Measurements from ENCODE around the gene TIPRL.

TIPRL gene

DNA sequence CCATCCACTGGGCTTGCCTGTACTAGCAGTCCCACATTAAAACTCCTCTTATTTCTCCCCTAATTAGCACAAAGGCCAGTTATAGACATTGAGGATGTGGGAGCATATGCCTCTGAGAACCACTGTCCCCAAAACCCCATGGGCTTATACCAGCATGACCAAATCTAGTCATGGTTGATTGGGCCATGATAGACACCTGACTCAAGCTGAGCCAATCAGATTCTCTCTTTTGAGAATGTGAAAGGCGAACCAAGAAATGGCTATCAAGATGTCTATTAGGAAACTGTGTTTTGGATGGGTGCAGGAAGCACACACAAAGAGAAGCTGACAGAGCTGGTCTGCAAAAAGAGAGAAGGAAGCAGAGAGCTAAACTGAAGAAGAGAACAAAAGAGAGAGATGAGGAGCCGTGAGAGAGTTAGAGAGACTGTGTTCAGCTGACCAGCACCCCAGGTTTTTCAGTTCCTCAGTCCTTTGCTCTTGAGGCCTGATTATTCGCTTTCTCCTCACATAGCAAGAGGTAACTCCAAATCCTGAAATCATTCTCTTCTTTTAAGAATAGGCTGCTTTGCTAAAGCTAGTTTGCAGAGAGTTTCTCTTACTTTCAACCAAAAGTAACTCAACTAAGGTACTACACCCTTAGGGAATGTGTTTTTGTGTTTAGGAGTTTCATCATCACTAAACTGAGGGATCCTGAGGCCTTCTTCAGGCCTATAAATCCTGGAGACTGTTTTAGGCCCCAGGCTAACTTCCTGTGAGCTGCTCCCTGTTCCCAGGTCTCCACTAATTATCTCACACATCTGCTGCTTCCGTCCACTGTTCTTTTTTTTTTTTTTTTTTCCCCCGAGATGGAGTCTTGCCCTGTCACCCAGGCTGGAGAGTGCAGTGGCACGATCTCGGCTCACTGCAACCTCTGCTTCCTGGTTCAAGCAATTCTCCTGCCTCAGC is 7.9 kb upstream of the TIPRL start:
- H3K27me3 ChIP-seq (ENCODE audit: insufficient read depth, low read depth), result no peaks in the 10 kb centered on the region
- TF ChIP-seq, protein P1, sequence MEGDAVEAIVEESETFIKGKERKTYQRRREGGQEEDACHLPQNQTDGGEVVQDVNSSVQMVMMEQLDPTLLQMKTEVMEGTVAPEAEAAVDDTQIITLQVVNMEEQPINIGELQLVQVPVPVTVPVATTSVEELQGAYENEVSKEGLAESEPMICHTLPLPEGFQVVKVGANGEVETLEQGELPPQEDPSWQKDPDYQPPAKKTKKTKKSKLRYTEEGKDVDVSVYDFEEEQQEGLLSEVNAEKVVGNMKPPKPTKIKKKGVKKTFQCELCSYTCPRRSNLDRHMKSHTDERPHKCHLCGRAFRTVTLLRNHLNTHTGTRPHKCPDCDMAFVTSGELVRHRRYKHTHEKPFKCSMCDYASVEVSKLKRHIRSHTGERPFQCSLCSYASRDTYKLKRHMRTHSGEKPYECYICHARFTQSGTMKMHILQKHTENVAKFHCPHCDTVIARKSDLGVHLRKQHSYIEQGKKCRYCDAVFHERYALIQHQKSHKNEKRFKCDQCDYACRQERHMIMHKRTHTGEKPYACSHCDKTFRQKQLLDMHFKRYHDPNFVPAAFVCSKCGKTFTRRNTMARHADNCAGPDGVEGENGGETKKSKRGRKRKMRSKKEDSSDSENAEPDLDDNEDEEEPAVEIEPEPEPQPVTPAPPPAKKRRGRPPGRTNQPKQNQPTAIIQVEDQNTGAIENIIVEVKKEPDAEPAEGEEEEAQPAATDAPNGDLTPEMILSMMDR (conservative IDR thresholded peaks at IDR 0.05; ENCODE audit: low read depth, low read length), result no peak
- H3K4me3 ChIP-seq (IDR thresholded peaks at IDR 0.05; ENCODE audit: insufficient read depth, low read depth, low read length), result no peak overlapping the region
- no peaks in the 10 kb centered on the region for H3K36me3 ChIP-seq (ENCODE audit: insufficient read depth)
- no peaks in the 10 kb centered on the region for H3K79me2 ChIP-seq (ENCODE audit: insufficient read depth, low read depth)
- H2AFZ ChIP-seq (ENCODE audit: low read depth), result no peak overlapping the region
- no peaks in the 10 kb centered on the region for H4K20me1 ChIP-seq (ENCODE audit: insufficient read depth)
- H3K4me2 ChIP-seq, result no peak overlapping the region
- no peaks in the 10 kb centered on the region for H3K4me1 ChIP-seq (ENCODE audit: low read depth, poor library complexity, severe bottlenecking)
- no peak overlapping the region for H3K27ac ChIP-seq
- H3K9ac ChIP-seq, result no peak overlapping the region

DNA sequence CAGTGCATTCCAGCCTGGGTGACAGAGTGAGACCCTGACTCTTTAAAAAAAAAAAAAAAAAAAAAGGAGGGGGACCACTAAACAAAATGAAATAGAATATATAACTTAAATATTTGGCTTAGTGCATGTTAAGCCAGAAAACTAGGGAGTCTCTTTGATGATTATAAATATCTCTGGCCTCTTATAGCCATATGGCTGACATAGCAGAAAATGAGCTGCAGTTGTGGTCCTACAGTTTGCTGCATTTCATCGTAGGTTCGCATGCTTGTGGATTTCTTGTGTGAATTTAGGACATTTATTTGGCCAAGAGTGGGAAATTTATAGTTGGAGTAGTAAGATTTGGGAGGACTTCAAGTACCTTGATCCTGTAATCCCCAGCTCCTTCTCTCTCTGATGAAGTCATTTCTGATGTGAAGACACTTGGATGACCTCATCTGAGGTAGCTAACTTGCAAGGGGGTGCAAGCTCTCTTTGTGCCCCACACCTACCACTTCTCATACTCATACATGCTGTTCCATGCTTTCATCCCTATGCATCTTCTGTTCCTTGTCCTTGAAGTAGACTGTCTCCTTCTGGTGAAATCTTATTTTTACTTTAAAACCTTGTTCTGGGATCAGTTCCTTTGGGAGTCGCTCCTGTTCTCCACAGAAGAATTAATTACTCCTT is 6.4 kb upstream of the TIPRL start:
- Histone ChIP-seq H4K20me1 (ENCODE audit: insufficient read depth) (no peaks in the 10 kb centered on the region), H3K36me3 (ENCODE audit: insufficient read depth) (no peaks in the 10 kb centered on the region), H3K9ac (no peak overlapping the region), H3K4me3 (IDR thresholded peaks at IDR 0.05; ENCODE audit: insufficient read depth, low read depth, low read length) (no peak overlapping the region), H3K27ac (no peak overlapping the region), H3K27me3 (ENCODE audit: insufficient read depth, low read depth) (no peaks in the 10 kb centered on the region), H3K79me2 (ENCODE audit: insufficient read depth, low read depth) (no peaks in the 10 kb centered on the region), H2AFZ (ENCODE audit: low read depth) (no peak overlapping the region), H3K4me1 (ENCODE audit: low read depth, poor library complexity, severe bottlenecking) (no peaks in the 10 kb centered on the region), H3K4me2 (no peak overlapping the region)
- TF ChIP-seq, protein P1 (conservative IDR thresholded peaks at IDR 0.05; ENCODE audit: low read depth, low read length), result no peak

DNA sequence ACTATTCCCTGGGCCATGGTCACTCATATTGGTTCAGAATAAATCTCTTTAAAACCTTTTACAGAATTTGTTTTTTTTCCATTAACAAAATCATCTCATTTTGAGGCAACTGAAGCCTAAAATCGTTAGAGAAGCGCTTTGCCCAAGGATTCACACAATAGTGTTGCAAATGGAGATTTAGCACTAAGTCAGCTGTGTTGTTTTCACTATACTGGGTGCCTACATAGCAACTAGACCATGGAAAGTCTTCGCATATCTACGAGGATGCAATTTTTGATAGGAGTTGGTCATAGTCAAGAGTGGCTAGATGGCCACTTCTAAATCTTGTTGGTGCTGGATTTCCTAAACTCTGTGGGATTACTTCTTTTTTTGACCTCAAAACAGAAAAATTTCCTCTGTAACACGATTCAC is 530 bp upstream of the TIPRL start:
- H3K4me3 ChIP-seq (IDR thresholded peaks at IDR 0.05; ENCODE audit: insufficient read depth, low read depth, low read length), result no peak overlapping the region
- peaks cover 36% of the 10 kb centered on the region for H3K79me2 ChIP-seq (ENCODE audit: insufficient read depth, low read depth)
- no peaks in the 10 kb centered on the region for H3K27me3 ChIP-seq (ENCODE audit: insufficient read depth, low read depth)
- H3K36me3 ChIP-seq (ENCODE audit: insufficient read depth), result no peaks in the 10 kb centered on the region
- H3K27ac ChIP-seq, result peak overlapping the region; percentile 73
- TF ChIP-seq, protein P1 (conservative IDR thresholded peaks at IDR 0.05; ENCODE audit: low read depth, low read length), result no peak
- peak overlapping the region; percentile 73; the same call in 1 of the 2 replicates for H3K9ac ChIP-seq
- peaks cover 21% of the 10 kb centered on the region for H3K4me1 ChIP-seq (ENCODE audit: low read depth, poor library complexity, severe bottlenecking)
- peak overlapping the region; percentile 80 for H2AFZ ChIP-seq (ENCODE audit: low read depth)
- H4K20me1 ChIP-seq (ENCODE audit: insufficient read depth), result no peaks in the 10 kb centered on the region
- peak overlapping the region; percentile 54 for H3K4me2 ChIP-seq

DNA sequence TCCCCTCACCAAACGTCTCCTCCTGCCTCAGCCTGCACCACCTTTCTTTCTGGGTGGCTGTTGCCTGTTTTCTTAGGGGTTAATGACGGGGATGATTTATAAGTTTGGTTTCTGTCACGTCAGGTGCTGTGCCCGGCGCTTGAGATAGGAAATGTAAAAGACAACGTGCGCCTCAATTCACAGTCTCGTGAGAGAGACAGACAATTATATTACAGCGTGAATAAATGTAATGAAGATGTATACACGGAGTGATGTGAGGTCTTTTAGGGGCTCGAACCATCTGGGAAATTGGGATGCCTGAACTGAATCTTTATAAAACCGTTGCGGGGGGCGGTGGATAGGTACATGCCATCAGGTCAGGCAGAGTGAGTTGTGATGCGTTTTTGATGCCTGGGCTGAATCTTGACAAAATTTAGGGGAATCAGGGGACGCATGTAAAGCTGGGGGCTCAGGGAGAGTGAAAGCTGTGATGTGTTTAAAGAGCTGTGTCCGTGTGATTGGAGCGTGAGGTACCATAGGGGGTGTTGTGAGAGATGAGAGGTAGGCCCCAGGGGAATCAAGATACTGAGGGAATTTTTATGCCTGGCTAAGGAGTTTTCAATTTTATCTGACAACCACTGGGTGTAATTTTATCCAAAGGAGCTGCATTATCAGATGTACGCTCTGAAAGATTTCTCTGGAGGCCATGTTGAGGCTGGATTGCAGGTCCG is 831 bp downstream of the TIPRL start:
- H3K27me3 ChIP-seq (ENCODE audit: insufficient read depth, low read depth), result no peaks in the 10 kb centered on the region
- TF ChIP-seq, protein P1 (conservative IDR thresholded peaks at IDR 0.05; ENCODE audit: low read depth, low read length), result no peak
- H2AFZ ChIP-seq (ENCODE audit: low read depth), result peak overlapping the region; percentile 80
- H3K9ac ChIP-seq, result peak overlapping the region; percentile 73
- H3K4me3 ChIP-seq (IDR thresholded peaks at IDR 0.05; ENCODE audit: insufficient read depth, low read depth, low read length), result peak overlapping the region; percentile 98
- H3K4me1 ChIP-seq (ENCODE audit: low read depth, poor library complexity, severe bottlenecking), result peaks cover 21% of the 10 kb centered on the region
- peak overlapping the region; percentile 77 for H3K4me2 ChIP-seq
- no peaks in the 10 kb centered on the region for H4K20me1 ChIP-seq (ENCODE audit: insufficient read depth)
- H3K79me2 ChIP-seq (ENCODE audit: insufficient read depth, low read depth), result peaks cover 45% of the 10 kb centered on the region
- peak overlapping the region; percentile 73 for H3K27ac ChIP-seq
- H3K36me3 ChIP-seq (ENCODE audit: insufficient read depth), result no peaks in the 10 kb centered on the region
